B cell (primary cell): ENCODE results near the gene NEDD4. TPM values are rescaled to one million over a fixed set of nuclear protein-coding genes. Genes with fewer than 3 reads are reported as not detected.

ENCODE experiments used
- ATAC-seq: fragments of 200-7000 bp; cut with Tn5 transposase; one replicate; pipeline ENCODE4 v1.10.0; 2021; ENCODE audit warnings: low read depth, mild to moderate bottlenecking, moderate number of reproducible peaks, moderate library complexity
- CTCF ChIA-PET: fragments of 350-600 bp; sonication (Branson Sonifier 250); formaldehyde crosslinking; loops from one replicate; lab custom pipeline; 2021; ENCODE audit warnings: antibody characterized with exemption, inconsistent platforms; lab: Charles Lee
- POLR2A ChIA-PET: fragments of 350-600 bp; sonication (Branson Sonifier 250); formaldehyde crosslinking; loops from one replicate; lab custom pipeline; 2021; ENCODE audit warnings: antibody characterized with exemption; lab: Charles Lee
- DNase-seq: peaks from one replicate; pipeline ENCODE4 v3.0.0; 2013
- H2AFZ ChIP-seq: 2 replicates; pipeline ENCODE4 v1.6.1; 2012; ENCODE audit warnings: mild to moderate bottlenecking, low read depth, low read length; ENCODE audit not compliant: insufficient read depth, poor library complexity, severe bottlenecking
- H3K27ac ChIP-seq, 2 donors: 1 replicate in 1 of 2; 2 replicates in 1 of 2; pipeline ENCODE4 v1.5.1; 2012 to 2013; ENCODE audit warnings: low read length in 2 of 2, mild to moderate bottlenecking in 2 of 2, moderate library complexity in 1 of 2
- H3K27me3 ChIP-seq, 4 experiments: fragments of 200-600 bp in 1 of 4; sonication (generic) in 1 of 4; replicated peaks in 1 of 4; 1 replicate in 2 of 4; 2 replicates in 2 of 4; pipeline versions ENCODE4 v1.6.1 to v1.7.0; 2013 to 2016; ENCODE audit warnings: low read length in 3 of 4, mild to moderate bottlenecking in 2 of 4, mixed read lengths in 1 of 4, moderate library complexity in 1 of 4; ENCODE audit not compliant: insufficient read depth in 4 of 4, control insufficient read depth in 3 of 4; ENCODE audit errors: control extremely low read depth in 1 of 4
- H3K36me3 ChIP-seq, 2 experiments: replicated peaks in 1 of 2; 1 replicate in 1 of 2; 2 replicates in 1 of 2; pipeline versions ENCODE4 v1.6.1 to v1.7.1; 2013; ENCODE audit warnings: low read length in 1 of 2; ENCODE audit not compliant: insufficient read depth in 2 of 2, control insufficient read depth in 1 of 2; ENCODE audit errors: control extremely low read depth in 1 of 2, extremely low read depth in 1 of 2
- H3K4me1 ChIP-seq, 2 donors: fragments of 200-600 bp in 1 of 2; sonication (generic) in 1 of 2; 1 replicate in 1 of 2; 2 replicates in 1 of 2; pipeline versions ENCODE4 v1.5.1 to v1.6.1; 2013 to 2017; ENCODE audit warnings: low read length in 2 of 2; ENCODE audit not compliant: control insufficient read depth in 2 of 2, insufficient read depth in 2 of 2
- H3K4me2 ChIP-seq: replicated peaks from 2 replicates; pipeline ENCODE3; 2012; ENCODE audit warnings: mild to moderate bottlenecking, low read depth, low read length; ENCODE audit not compliant: poor library complexity, severe bottlenecking
- H3K4me3 ChIP-seq, 5 experiments: fragments of 200-600 bp in 1 of 5; sonication (generic) in 1 of 5; 1 replicate in 3 of 5; 2 replicates in 2 of 5; pipeline versions ENCODE4 v1.5.1 to v1.7.0; 2011 to 2016; ENCODE audit warnings: low read length in 4 of 5, mild to moderate bottlenecking in 4 of 5, low read depth in 2 of 5, control low read depth in 1 of 5, moderate library complexity in 1 of 5; ENCODE audit not compliant: insufficient read depth in 1 of 5; ENCODE audit errors: control extremely low read depth in 1 of 5, extremely low read depth in 1 of 5
- H3K79me2 ChIP-seq: fragments of 200-600 bp; sonication (generic); one replicate; pipeline ENCODE4 v1.6.0; 2016; ENCODE audit warnings: low read length; ENCODE audit not compliant: control insufficient read depth, insufficient read depth
- H3K9ac ChIP-seq: fragments of 200-600 bp; sonication (generic); 2 replicates; pipeline ENCODE4 v1.6.1; 2017; ENCODE audit warnings: mild to moderate bottlenecking, low read length, moderate library complexity
- H3K9me3 ChIP-seq, 3 donors: one replicate each; pipeline versions ENCODE4 v1.6.1 to v1.7.1; 2013; ENCODE audit warnings: low read length in 2 of 3; ENCODE audit not compliant: control insufficient read depth in 2 of 3, insufficient read depth in 1 of 3; ENCODE audit errors: control extremely low read depth in 1 of 3
- H4K20me1 ChIP-seq: 2 replicates; pipeline ENCODE4 v1.6.0; 2012; ENCODE audit warnings: mild to moderate bottlenecking, low read length; ENCODE audit not compliant: insufficient read depth, control insufficient read depth, poor library complexity, severe bottlenecking
- H3K27ac Mint-ChIP-seq: one replicate; pipeline ENCODE4 v1.8.0; 2021; ENCODE audit warnings: mixed read lengths
- H3K27me3 Mint-ChIP-seq: one replicate; pipeline ENCODE4 v1.8.0; 2021; ENCODE audit warnings: mixed read lengths
- H3K4me1 Mint-ChIP-seq: one replicate; pipeline ENCODE4 v1.8.0; 2021; ENCODE audit warnings: mixed read lengths
- H3K4me3 Mint-ChIP-seq: one replicate; pipeline ENCODE4 v1.8.0; 2021; ENCODE audit warnings: mixed read lengths
- H3K9me3 Mint-ChIP-seq: one replicate; pipeline ENCODE4 v1.8.0; 2022; ENCODE audit warnings: mixed read lengths; ENCODE audit not compliant: insufficient read depth
- EZH2 ChIP-seq: IDR thresholded peaks from 2 replicates; pipeline ENCODE4 v1.6.1; 2012; ENCODE audit warnings: borderline replicate concordance, low read depth, mild to moderate bottlenecking, moderate library complexity, low read length; ENCODE audit not compliant: insufficient read depth, poor library complexity, severe bottlenecking
- WGBS: methylation state at CpG from one replicate; pipeline ENCODE4 v1.1.5; 2013; ENCODE audit warnings: missing lambda C conversion rate; ENCODE audit not compliant: insufficient coverage; 5-methylcytosine and 5-hydroxymethylcytosine counted together
- intact Hi-C: fragments of 100-400 bp; cut with micrococcal nuclease; formaldehyde crosslinking; loops from one replicate; pipeline ENCODE4 v1.10.0; 2022
- polyA plus RNA-seq: library from polyadenylated mRNA; depleted of rRNA; stranded (reverse); fragments of >200 nt; gene quantifications from 2 replicates; pipeline ENCODE4 v1.2.3, GENCODE V29; 2012
- total RNA-seq, 2 donors: library from RNA; stranded (reverse); fragments of 120-200 nt in 1 of 2; gene quantifications; 1 replicate in 1 of 2; 2 replicates in 1 of 2; pipeline versions ENCODE4 v1.2.3 to v1.2.4, GENCODE V29; 2013 to 2022
- TF ChIP-seq, protein P1 (sequence below): fragments of 200-600 bp; IDR thresholded peaks from one replicate; pipeline ENCODE4 v1.8.0; 2022; ENCODE audit warnings: antibody characterized with exemption, mild to moderate bottlenecking

The NEDD4 gene
- total and polyA plus RNA-seq, 2 donors (not counting 1 experiment from before 2014, with no cell fraction given): 0.03 to 2.3 TPM

DNA sequence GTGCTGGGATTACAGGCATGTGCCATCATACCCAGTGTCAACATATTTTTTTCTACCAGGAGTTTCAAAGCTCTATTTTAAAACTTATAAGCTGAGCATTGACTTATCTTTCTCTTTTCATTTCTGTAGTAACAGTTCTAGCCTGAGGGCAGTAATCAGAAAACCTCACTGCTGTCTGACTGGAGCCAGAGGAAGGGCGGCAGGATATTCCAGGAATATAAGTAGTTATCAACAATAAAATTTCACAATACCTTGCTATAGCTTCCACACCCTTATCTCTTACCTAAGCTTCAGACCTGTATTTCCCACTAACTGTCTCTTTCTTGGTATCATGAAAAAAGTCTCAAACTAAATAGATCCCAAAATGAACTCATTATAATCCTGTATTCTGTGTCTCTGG is 5.1 kb upstream of the NEDD4 start:
- Histone ChIP-seq H3K9ac (no peak overlapping the region), H3K4me2 (no peak overlapping the region), H3K79me2 (no peaks in the 10 kb centered on the region), H2AFZ (no peak overlapping the region), H3K4me1 (peaks cover 5% of the 10 kb centered on the region in 2 donors), H4K20me1 (no peaks in the 10 kb centered on the region), H3K27ac (no peak overlapping the region), H3K9me3 (peaks cover 0 to 3% (median 0%) of the 10 kb centered on the region in 3 donors), H3K36me3 (no peaks in the 10 kb centered on the region), H3K4me3 (no peak overlapping the region), H3K27me3 (peaks cover 0 to 17% (median 16%) of the 10 kb centered on the region in 4 experiments)
- WGBS: no CpG with 5 or more reads among the region's 1 CpG
- intact Hi-C loops: no loop called here
- peaks cover 34% of the 10 kb centered on the region for H3K27me3 Mint-ChIP-seq
- H3K4me3 Mint-ChIP-seq: no peak overlapping the region
- H3K4me1 Mint-ChIP-seq: peaks cover 4% of the 10 kb centered on the region
- ATAC-seq (no peak), DNase-seq (no peak)
- TF ChIP-seq EZH2: no peak
- TF ChIP-seq, protein P1, sequence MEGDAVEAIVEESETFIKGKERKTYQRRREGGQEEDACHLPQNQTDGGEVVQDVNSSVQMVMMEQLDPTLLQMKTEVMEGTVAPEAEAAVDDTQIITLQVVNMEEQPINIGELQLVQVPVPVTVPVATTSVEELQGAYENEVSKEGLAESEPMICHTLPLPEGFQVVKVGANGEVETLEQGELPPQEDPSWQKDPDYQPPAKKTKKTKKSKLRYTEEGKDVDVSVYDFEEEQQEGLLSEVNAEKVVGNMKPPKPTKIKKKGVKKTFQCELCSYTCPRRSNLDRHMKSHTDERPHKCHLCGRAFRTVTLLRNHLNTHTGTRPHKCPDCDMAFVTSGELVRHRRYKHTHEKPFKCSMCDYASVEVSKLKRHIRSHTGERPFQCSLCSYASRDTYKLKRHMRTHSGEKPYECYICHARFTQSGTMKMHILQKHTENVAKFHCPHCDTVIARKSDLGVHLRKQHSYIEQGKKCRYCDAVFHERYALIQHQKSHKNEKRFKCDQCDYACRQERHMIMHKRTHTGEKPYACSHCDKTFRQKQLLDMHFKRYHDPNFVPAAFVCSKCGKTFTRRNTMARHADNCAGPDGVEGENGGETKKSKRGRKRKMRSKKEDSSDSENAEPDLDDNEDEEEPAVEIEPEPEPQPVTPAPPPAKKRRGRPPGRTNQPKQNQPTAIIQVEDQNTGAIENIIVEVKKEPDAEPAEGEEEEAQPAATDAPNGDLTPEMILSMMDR: no peak
- H3K9me3 Mint-ChIP-seq: no peaks in the 10 kb centered on the region
- POLR2A ChIA-PET: no interaction called here
- CTCF ChIA-PET: no interaction called here
- H3K27ac Mint-ChIP-seq: no peak overlapping the region

DNA sequence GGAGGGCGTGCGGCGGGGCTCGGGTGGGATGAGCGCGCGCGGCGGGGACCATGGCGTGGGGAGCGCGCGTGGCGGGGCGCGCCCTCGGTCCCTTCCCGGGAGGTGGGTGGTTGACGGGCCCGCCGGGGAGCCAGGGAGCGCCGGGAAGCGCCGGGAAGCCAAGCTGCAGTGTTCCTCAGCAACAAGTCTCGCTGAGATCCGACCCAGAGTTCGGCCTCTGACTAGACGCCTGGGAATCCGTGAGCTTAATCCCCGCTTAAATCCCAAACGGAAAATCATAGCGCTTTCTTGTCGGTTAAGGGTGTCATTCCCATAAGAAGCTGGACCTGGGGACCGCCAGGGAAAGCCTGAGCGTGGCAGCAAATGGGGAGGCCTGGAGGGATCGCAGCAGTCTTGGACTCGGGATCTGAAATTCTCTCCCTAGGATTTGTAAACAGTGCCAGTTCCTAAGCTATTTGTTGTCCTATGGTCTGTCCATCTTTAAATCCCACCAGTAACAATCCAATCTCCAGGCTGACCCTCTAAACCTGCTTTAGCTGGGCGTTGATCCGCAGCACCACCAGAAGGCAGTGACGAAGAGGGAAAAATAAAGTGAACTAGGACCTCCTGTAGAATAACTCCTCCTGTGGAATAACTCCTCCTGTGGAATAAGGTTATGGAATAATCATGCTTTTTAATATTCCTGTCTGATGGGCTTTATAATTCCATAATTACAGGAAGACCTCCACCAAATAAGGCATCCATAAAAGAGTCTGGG is 570 bp upstream of the NEDD4 start:
- peak overlapping the region; percentile 72 for H3K9ac ChIP-seq
- no peak overlapping the region for H3K27ac ChIP-seq
- no peak for DNase-seq

More for the DNA sequence above, 570 bp upstream of the NEDD4 start:
- Mint-ChIP-seq H3K4me3 (peak overlapping the region; percentile 90), H3K4me1 (peaks cover 13% of the 10 kb centered on the region), H3K27me3 (peaks cover 45% of the 10 kb centered on the region), H3K27ac (no peak overlapping the region), H3K9me3 (no peaks in the 10 kb centered on the region)
- H2AFZ ChIP-seq: peak overlapping the region; percentile 75
- WGBS: under 1% methylated on average over 38 of the region's 41 CpGs
- peak overlapping the region; percentile 82 for H3K4me2 ChIP-seq
- H3K4me3 ChIP-seq: peak overlapping the region; percentile 8 to 79 (median 70)
- peaks cover 0 to 25% (median 12%) of the 10 kb centered on the region in 4 experiments for H3K27me3 ChIP-seq
- ChIA-PET CTCF (interaction anchor here (0.5 kb wide), 1 partner anchor 157 kb away, joined by 3 read pairs; no protein-coding TSS in a partner anchor), POLR2A (no interaction called here)
- no peak for TF ChIP-seq EZH2
- TF ChIP-seq, protein P1: no peak
- H3K36me3 ChIP-seq: no peaks in the 10 kb centered on the region
- H4K20me1 ChIP-seq: no peaks in the 10 kb centered on the region
- peaks cover 0 to 6% (median 0%) of the 10 kb centered on the region in 3 donors for H3K9me3 ChIP-seq
- intact Hi-C loops: loop anchor here (2.0 kb wide), 1 partner anchor 253 kb away; no protein-coding TSS in a partner anchor
- H3K79me2 ChIP-seq: no peaks in the 10 kb centered on the region
- H3K4me1 ChIP-seq: peaks cover 9% of the 10 kb centered on the region in 2 donors
- no peak for ATAC-seq
